VCaP (cell line): ENCODE results near the gene ZNF57.

Source experiments
- H3K27ac ChIP-seq: fragments of 450-650 bp; 2 replicates; pipeline ENCODE4 v1.5.1; 2017
- CTCF ChIP-seq: fragments of 450-650 bp; conservative IDR thresholded peaks from 2 replicates; pipeline ENCODE4 v1.5.1; 2017; ENCODE audit warnings: mild to moderate bottlenecking, moderate library complexity

The ZNF57 gene

DNA sequence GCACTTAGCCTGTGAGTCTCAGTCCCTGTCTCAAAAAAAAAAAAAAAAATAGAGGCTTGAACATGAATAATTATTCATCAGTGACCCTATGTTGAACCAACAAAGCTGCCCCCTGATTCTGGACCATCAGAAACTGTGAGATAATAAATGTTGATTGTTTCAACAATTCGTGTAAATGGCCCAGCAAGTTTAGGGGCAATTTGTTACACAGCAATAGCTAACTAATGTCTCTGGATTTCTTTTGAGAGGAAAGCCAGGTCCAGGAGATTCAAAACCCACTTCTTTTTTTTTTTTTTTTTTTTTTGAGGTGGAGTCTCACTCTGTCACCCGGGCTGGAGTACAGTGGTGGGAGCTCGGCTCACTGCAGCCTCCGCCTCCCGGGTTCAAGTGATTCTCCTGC lies 64.1 kb downstream of the ZNF57 start:
- TF ChIP-seq CTCF = no peak
- H3K27ac ChIP-seq = no peak overlapping the region

- TF ChIP-seq CTCF = no peak
- H3K27ac ChIP-seq = peak overlapping the region; percentile 67
Measured at GRCh38 chr19:2967972-2968371, 67.2 kb downstream of the ZNF57 start.
